ENCODE data around the gene FRAS1.

- TF ChIP-seq CTCF (IDR thresholded peaks at IDR 0.05; ENCODE audit: insufficient read depth, low read depth, low read length) (no peak), EZH2 (IDR thresholded peaks at IDR 0.05; ENCODE audit: insufficient read depth, low read length) (no peak)
These were observed 98.0 kb downstream of the FRAS1 start for GRCh38 chr4:78154972-78155590.
